ENCODE measurements around the gene MMD. TPM values are rescaled to one million over a fixed set of nuclear protein-coding genes. Genes with fewer than 3 reads are reported as not detected.

Gene MMD
- polyA plus RNA-seq, 1 donor from 2014 or later, result 10.5 TPM

GRCh38 chr17:55377671-55378275 is 43.9 kb downstream of the MMD start:
- Mint-ChIP-seq H3K4me3 (no peak overlapping the region), H3K27ac (peak overlapping the region in 1 of 3 donors; percentile 3), H3K9me3 (peaks cover 0 to 3% (median 0%) of the 10 kb centered on the region in 3 donors), H3K36me3 (peaks cover 1% of the 10 kb centered on the region), H3K27me3 (peaks cover 11% of the 10 kb centered on the region), H3K4me1 (no peaks in the 10 kb centered on the region)

- no peak overlapping the region for H3K27ac Mint-ChIP-seq
- no peak overlapping the region for H3K4me3 Mint-ChIP-seq
- peaks cover 1 to 8% (median 3%) of the 10 kb centered on the region in 3 donors for H3K9me3 Mint-ChIP-seq
- no peaks in the 10 kb centered on the region for H3K36me3 Mint-ChIP-seq
- H3K4me1 Mint-ChIP-seq, result peaks cover 0 to 2% (median 0%) of the 10 kb centered on the region in 3 donors
- peaks cover 4% of the 10 kb centered on the region for H3K27me3 Mint-ChIP-seq
These were observed 52.9 kb downstream of the MMD start for GRCh38 chr17:55368706-55369105.

- peaks cover 3% of the 10 kb centered on the region for H3K36me3 Mint-ChIP-seq
- no peak overlapping the region for H3K27ac Mint-ChIP-seq
- H3K9me3 Mint-ChIP-seq, result peaks cover 3 to 4% (median 3%) of the 10 kb centered on the region in 3 donors
- H3K27me3 Mint-ChIP-seq, result peaks cover 7% of the 10 kb centered on the region
- H3K4me1 Mint-ChIP-seq, result peaks cover 0 to 2% (median 0%) of the 10 kb centered on the region in 3 donors
- no peak overlapping the region for H3K4me3 Mint-ChIP-seq
These were observed 55.6 kb downstream of the MMD start for GRCh38 chr17:55366020-55366481.

- H3K36me3 Mint-ChIP-seq, result peaks cover 3% of the 10 kb centered on the region
- no peak overlapping the region for H3K27ac Mint-ChIP-seq
- H3K27me3 Mint-ChIP-seq, result peaks cover 11% of the 10 kb centered on the region
- H3K9me3 Mint-ChIP-seq, result peaks cover 6 to 10% (median 9%) of the 10 kb centered on the region in 3 donors
- no peaks in the 10 kb centered on the region for H3K4me1 Mint-ChIP-seq
- no peak overlapping the region for H3K4me3 Mint-ChIP-seq
These were observed 58.6 kb downstream of the MMD start for GRCh38 chr17:55363033-55363432.

GRCh38 chr17:55360971-55361370 is 60.7 kb downstream of the MMD start:
- Mint-ChIP-seq H3K4me1 (peaks cover 0 to 2% (median 0%) of the 10 kb centered on the region in 3 donors), H3K4me3 (no peak overlapping the region), H3K36me3 (peaks cover 3% of the 10 kb centered on the region), H3K27me3 (peaks cover 12% of the 10 kb centered on the region), H3K27ac (no peak overlapping the region), H3K9me3 (peaks cover 6 to 10% (median 9%) of the 10 kb centered on the region in 3 donors)

- Mint-ChIP-seq H3K36me3 (no peaks in the 10 kb centered on the region), H3K27ac (no peak overlapping the region), H3K9me3 (peaks cover 5 to 10% (median 7%) of the 10 kb centered on the region in 3 donors), H3K4me3 (no peak overlapping the region), H3K27me3 (peaks cover 7% of the 10 kb centered on the region), H3K4me1 (peaks cover 0 to 2% (median 0%) of the 10 kb centered on the region in 3 donors)
These were observed 65.0 kb downstream of the MMD start for GRCh38 chr17:55356434-55357328.

GRCh38 chr17:55354941-55355340 is 66.7 kb downstream of the MMD start:
- Mint-ChIP-seq H3K27ac (no peak overlapping the region), H3K27me3 (peaks cover 7% of the 10 kb centered on the region), H3K9me3 (no peaks in the 10 kb centered on the region), H3K4me3 (no peak overlapping the region), H3K36me3 (no peaks in the 10 kb centered on the region), H3K4me1 (peaks cover 0 to 2% (median 0%) of the 10 kb centered on the region in 3 donors)

- Mint-ChIP-seq H3K4me1 (peaks cover 0 to 2% (median 0%) of the 10 kb centered on the region in 3 donors), H3K4me3 (no peak overlapping the region), H3K27ac (no peak overlapping the region), H3K36me3 (no peaks in the 10 kb centered on the region), H3K27me3 (peaks cover 4% of the 10 kb centered on the region), H3K9me3 (no peaks in the 10 kb centered on the region)
These were observed 67.6 kb downstream of the MMD start for GRCh38 chr17:55354010-55354409.

GRCh38 chr17:55351226-55351625 is 70.4 kb downstream of the MMD start:
- Mint-ChIP-seq H3K4me3 (no peak overlapping the region), H3K27ac (no peak overlapping the region), H3K4me1 (peaks cover 0 to 5% (median 3%) of the 10 kb centered on the region in 3 donors), H3K36me3 (no peaks in the 10 kb centered on the region), H3K9me3 (peaks cover 0 to 5% (median 4%) of the 10 kb centered on the region in 3 donors), H3K27me3 (peaks cover 3% of the 10 kb centered on the region)

- peaks cover 3% of the 10 kb centered on the region for H3K27me3 Mint-ChIP-seq
- no peak overlapping the region for H3K4me3 Mint-ChIP-seq
- peaks cover 0 to 5% (median 4%) of the 10 kb centered on the region in 3 donors for H3K9me3 Mint-ChIP-seq
- peaks cover 0 to 5% (median 3%) of the 10 kb centered on the region in 3 donors for H3K4me1 Mint-ChIP-seq
- no peak overlapping the region for H3K27ac Mint-ChIP-seq
- H3K36me3 Mint-ChIP-seq, result peaks cover under 1% of the 10 kb centered on the region
These were observed 70.8 kb downstream of the MMD start for GRCh38 chr17:55350825-55351205.

- Mint-ChIP-seq H3K27ac (no peak overlapping the region), H3K4me1 (peaks cover 0 to 5% (median 3%) of the 10 kb centered on the region in 3 donors), H3K27me3 (peaks cover 3% of the 10 kb centered on the region), H3K9me3 (peaks cover 2 to 5% (median 4%) of the 10 kb centered on the region in 3 donors), H3K36me3 (peaks cover 2% of the 10 kb centered on the region), H3K4me3 (peak overlapping the region in 1 of 4 donors; percentile 56)
These were observed 72.8 kb downstream of the MMD start for GRCh38 chr17:55348749-55349354.

- Mint-ChIP-seq H3K4me3 (no peak overlapping the region), H3K27me3 (peaks cover 3% of the 10 kb centered on the region), H3K27ac (no peak overlapping the region), H3K9me3 (peaks cover 2 to 5% (median 4%) of the 10 kb centered on the region in 3 donors), H3K4me1 (peaks cover 0 to 5% (median 3%) of the 10 kb centered on the region in 3 donors), H3K36me3 (peaks cover 2% of the 10 kb centered on the region)
These were observed 74.3 kb downstream of the MMD start for GRCh38 chr17:55347341-55347740.

GRCh38 chr17:55346658-55347057 is 75.0 kb downstream of the MMD start:
- Mint-ChIP-seq H3K4me1 (peaks cover 0 to 5% (median 3%) of the 10 kb centered on the region in 3 donors), H3K9me3 (peaks cover 2 to 5% (median 4%) of the 10 kb centered on the region in 3 donors), H3K27ac (no peak overlapping the region), H3K36me3 (peaks cover 2% of the 10 kb centered on the region), H3K4me3 (no peak overlapping the region), H3K27me3 (peaks cover 3% of the 10 kb centered on the region)

- Mint-ChIP-seq H3K27me3 (peaks cover 3% of the 10 kb centered on the region), H3K4me3 (no peak overlapping the region), H3K4me1 (peaks cover 0 to 5% (median 3%) of the 10 kb centered on the region in 3 donors), H3K9me3 (peaks cover 2 to 5% (median 4%) of the 10 kb centered on the region in 3 donors), H3K36me3 (peaks cover 2% of the 10 kb centered on the region), H3K27ac (no peak overlapping the region)
These were observed 76.5 kb downstream of the MMD start for GRCh38 chr17:55345132-55345531.
